ENCODE results near the gene ABCE1. TPM values are rescaled to one million over a fixed set of nuclear protein-coding genes. Genes with fewer than 3 reads are reported as not detected.

Gene ABCE1
- total RNA-seq, 4 donors from 2014 or later = 35.7 to 78.4 (median 42.5) TPM

- WGBS = 97% methylated on average over 6 of the region's 6 CpGs
- intact Hi-C loops (cut with DNase I) = no loop called here
Observed at GRCh38 chr4:145056325-145057130, 41.6 kb upstream of the ABCE1 start.

GRCh38 chr4:145058256-145058655, 39.9 kb upstream of the ABCE1 start:
- H3K4me1 ChIP-seq = no peaks in the 10 kb centered on the region
- no peak overlapping the region for H3K4me3 ChIP-seq
- no peak for DNase-seq (ENCODE audit: extremely low spot score)
- H3K27me3 ChIP-seq = no peaks in the 10 kb centered on the region
- intact Hi-C loops (cut with DNase I) = no loop called here
- peaks cover 0 to 9% (median 0%) of the 10 kb centered on the region in 4 donors for H3K36me3 ChIP-seq
- no peaks in the 10 kb centered on the region for H3K9me3 ChIP-seq
- TF ChIP-seq CTCF (IDR thresholded peaks at IDR 0.05) = no peak
- no peak for TF ChIP-seq POLR2A (IDR thresholded peaks at IDR 0.05; ENCODE audit: low read depth)
- no peak for TF ChIP-seq POLR2AphosphoS5 (IDR thresholded peaks at IDR 0.05)
- TF ChIP-seq EP300 (IDR thresholded peaks at IDR 0.05) = no peak
- no peak overlapping the region for H3K27ac ChIP-seq (replicated peaks in 1 of 4)

More at GRCh38 chr4:145056325-145057130, 41.6 kb upstream of the ABCE1 start:
- DNase-seq (ENCODE audit: extremely low spot score) = no peak
- Histone ChIP-seq H3K27me3 (no peaks in the 10 kb centered on the region), H3K36me3 (peaks cover 0 to 3% (median 0%) of the 10 kb centered on the region in 4 donors), H3K27ac (replicated peaks in 1 of 4) (no peak overlapping the region), H3K4me3 (no peak overlapping the region), H3K9me3 (no peaks in the 10 kb centered on the region), H3K4me1 (no peaks in the 10 kb centered on the region)
- no peak for TF ChIP-seq POLR2A (IDR thresholded peaks at IDR 0.05; ENCODE audit: low read depth)

GRCh38 chr4:145061318-145061920, 36.7 kb upstream of the ABCE1 start:
- intact Hi-C loops (cut with DNase I) = loop anchor here (10.0 kb wide), 1 partner anchor 887 kb away; no protein-coding TSS in a partner anchor
- H3K27ac ChIP-seq (replicated peaks in 1 of 4) = no peak overlapping the region
- H3K4me3 ChIP-seq = no peak overlapping the region
- WGBS = 62% methylated on average over 6 of the region's 6 CpGs
- H3K4me1 ChIP-seq = peaks cover 0 to 8% (median 7%) of the 10 kb centered on the region in 4 donors
- peaks cover 0 to 9% (median 0%) of the 10 kb centered on the region in 4 donors for H3K36me3 ChIP-seq
- no peak for TF ChIP-seq EP300 (IDR thresholded peaks at IDR 0.05)
- no peak for TF ChIP-seq POLR2A (IDR thresholded peaks at IDR 0.05; ENCODE audit: low read depth)
- TF ChIP-seq CTCF (IDR thresholded peaks at IDR 0.05) = peak; percentile 35 to 54 (median 48)
- TF ChIP-seq POLR2AphosphoS5 (IDR thresholded peaks at IDR 0.05) = no peak
- H3K27me3 ChIP-seq = no peaks in the 10 kb centered on the region
- H3K9me3 ChIP-seq = no peaks in the 10 kb centered on the region
- no peak for DNase-seq (ENCODE audit: extremely low spot score)

GRCh38 chr4:145066063-145066501, 32.0 kb upstream of the ABCE1 start:
- Histone ChIP-seq H3K36me3 (peaks cover 0 to 14% (median 3%) of the 10 kb centered on the region in 4 donors), H3K27ac (replicated peaks in 1 of 4) (no peak overlapping the region), H3K4me1 (peaks cover 0 to 9% (median 7%) of the 10 kb centered on the region in 4 donors), H3K9me3 (no peaks in the 10 kb centered on the region), H3K27me3 (no peaks in the 10 kb centered on the region), H3K4me3 (no peak overlapping the region)
- WGBS = 55% methylated on average over 2 of the region's 2 CpGs
- DNase-seq (ENCODE audit: extremely low spot score) = no peak
- no peak for TF ChIP-seq POLR2AphosphoS5 (IDR thresholded peaks at IDR 0.05)
- no peak for TF ChIP-seq EP300 (IDR thresholded peaks at IDR 0.05)
- intact Hi-C loops (cut with DNase I) = loop anchor here (10.0 kb wide), 1 partner anchor 891 kb away; no protein-coding TSS in a partner anchor

GRCh38 chr4:145069361-145069760, 28.8 kb upstream of the ABCE1 start:
- TF ChIP-seq POLR2AphosphoS5 (IDR thresholded peaks at IDR 0.05) (no peak), CTCF (IDR thresholded peaks at IDR 0.05) (no peak), POLR2A (IDR thresholded peaks at IDR 0.05; ENCODE audit: low read depth) (no peak), EP300 (IDR thresholded peaks at IDR 0.05) (no peak)
- H3K27me3 ChIP-seq = no peaks in the 10 kb centered on the region
- H3K9me3 ChIP-seq = no peaks in the 10 kb centered on the region
- 90% methylated on average over 3 of the region's 3 CpGs for WGBS
- H3K27ac ChIP-seq (replicated peaks in 1 of 4) = no peak overlapping the region
- H3K4me3 ChIP-seq = no peak overlapping the region
- H3K36me3 ChIP-seq = peaks cover 0 to 7% (median 3%) of the 10 kb centered on the region in 4 donors
- peaks cover 0 to 9% (median 7%) of the 10 kb centered on the region in 4 donors for H3K4me1 ChIP-seq
- DNase-seq (ENCODE audit: extremely low spot score) = no peak
- intact Hi-C loops (cut with DNase I) = loop anchor here (10.0 kb wide), 1 partner anchor 895 kb away; no protein-coding TSS in a partner anchor

Measured in esophagus muscularis mucosa (tissue), 4 donors.